ENCODE results near the gene OBSL1.

OBSL1 gene

GRCh38 chr2:219557791-219558785 is 13.3 kb downstream of the OBSL1 start:
- TF ChIP-seq TAF1 (IDR thresholded peaks at IDR 0.05; ENCODE audit: low read depth) (no peak), EGR1 (IDR thresholded peaks at IDR 0.05) (no peak), YY1 (IDR thresholded peaks at IDR 0.05; ENCODE audit: low read depth) (no peak)

- TF ChIP-seq USF1 (IDR thresholded peaks at IDR 0.05) (no peak), CEBPB (IDR thresholded peaks at IDR 0.05) (no peak), TAF1 (IDR thresholded peaks at IDR 0.05; ENCODE audit: low read depth) (no peak), NFIC (IDR thresholded peaks at IDR 0.05) (no peak), EP300 (IDR thresholded peaks at IDR 0.05; ENCODE audit: borderline replicate concordance) (no peak), MAX (IDR thresholded peaks at IDR 0.05) (no peak), RAD21 (IDR thresholded peaks at IDR 0.05; ENCODE audit: low read depth) (no peak), EGR1 (IDR thresholded peaks at IDR 0.05) (no peak), TEAD4 (IDR thresholded peaks at IDR 0.05) (no peak), REST (IDR thresholded peaks at IDR 0.05; ENCODE audit: low read depth) (no peak), ZBTB7A (IDR thresholded peaks at IDR 0.05; ENCODE audit: low read depth) (no peak), FOXM1 (IDR thresholded peaks at IDR 0.05; ENCODE audit: borderline replicate concordance, low read depth) (no peak), TCF12 (IDR thresholded peaks at IDR 0.05; ENCODE audit: low read depth) (no peak)
These were observed 14.0 kb downstream of the OBSL1 start for GRCh38 chr2:219557320-219557719.

- TF ChIP-seq MAX (IDR thresholded peaks at IDR 0.05) (no peak), NFIC (IDR thresholded peaks at IDR 0.05) (no peak), EP300 (IDR thresholded peaks at IDR 0.05; ENCODE audit: borderline replicate concordance) (no peak), ZBTB7A (IDR thresholded peaks at IDR 0.05; ENCODE audit: low read depth) (no peak), FOXM1 (IDR thresholded peaks at IDR 0.05; ENCODE audit: borderline replicate concordance, low read depth) (no peak), TCF12 (IDR thresholded peaks at IDR 0.05; ENCODE audit: low read depth) (no peak), RAD21 (IDR thresholded peaks at IDR 0.05; ENCODE audit: low read depth) (no peak), TAF1 (IDR thresholded peaks at IDR 0.05; ENCODE audit: low read depth) (no peak), REST (IDR thresholded peaks at IDR 0.05; ENCODE audit: low read depth) (no peak), TEAD4 (IDR thresholded peaks at IDR 0.05) (no peak), USF1 (IDR thresholded peaks at IDR 0.05) (no peak), CEBPB (IDR thresholded peaks at IDR 0.05) (no peak), YY1 (IDR thresholded peaks at IDR 0.05; ENCODE audit: low read depth) (no peak), CREB1 (IDR thresholded peaks at IDR 0.05; ENCODE audit: low read depth) (no peak), EGR1 (IDR thresholded peaks at IDR 0.05) (no peak)
These were observed 14.9 kb downstream of the OBSL1 start for GRCh38 chr2:219556413-219556812.

- TF ChIP-seq CREB1 (IDR thresholded peaks at IDR 0.05; ENCODE audit: low read depth) (no peak), ZBTB7A (IDR thresholded peaks at IDR 0.05; ENCODE audit: low read depth) (no peak), RAD21 (IDR thresholded peaks at IDR 0.05; ENCODE audit: low read depth) (no peak), USF1 (IDR thresholded peaks at IDR 0.05) (no peak), NFIC (IDR thresholded peaks at IDR 0.05) (no peak), TEAD4 (IDR thresholded peaks at IDR 0.05) (no peak), EP300 (IDR thresholded peaks at IDR 0.05; ENCODE audit: borderline replicate concordance) (no peak), CEBPB (IDR thresholded peaks at IDR 0.05) (no peak), TCF12 (IDR thresholded peaks at IDR 0.05; ENCODE audit: low read depth) (no peak), EGR1 (IDR thresholded peaks at IDR 0.05) (no peak), REST (IDR thresholded peaks at IDR 0.05; ENCODE audit: low read depth) (no peak), YY1 (IDR thresholded peaks at IDR 0.05; ENCODE audit: low read depth) (no peak), MAX (IDR thresholded peaks at IDR 0.05) (no peak), TAF1 (IDR thresholded peaks at IDR 0.05; ENCODE audit: low read depth) (no peak), FOXM1 (IDR thresholded peaks at IDR 0.05; ENCODE audit: borderline replicate concordance, low read depth) (no peak)
These were observed 15.4 kb downstream of the OBSL1 start for GRCh38 chr2:219555956-219556355.
